A204.1 (cell line): ENCODE data around the gene SHOX.
"Not testable (repeated sequence)": the region's sequence is repeated elsewhere in the genome, so short reads cannot be mapped to it uniquely, and the experiment has no call there.

Experiments used
- FAIRE-seq: peaks from 2 replicates; lab custom pipeline; 2012; peaks lifted over from hg19 to GRCh38; lab: Jason Lieb, UNC

Gene SHOX

GRCh38 chrX:637660-638481, 7.3 kb downstream of the SHOX start:
- FAIRE-seq = no peak

- no peak for FAIRE-seq
These were observed 8.0 kb downstream of the SHOX start for GRCh38 chrX:638482-639131.

DNA sequence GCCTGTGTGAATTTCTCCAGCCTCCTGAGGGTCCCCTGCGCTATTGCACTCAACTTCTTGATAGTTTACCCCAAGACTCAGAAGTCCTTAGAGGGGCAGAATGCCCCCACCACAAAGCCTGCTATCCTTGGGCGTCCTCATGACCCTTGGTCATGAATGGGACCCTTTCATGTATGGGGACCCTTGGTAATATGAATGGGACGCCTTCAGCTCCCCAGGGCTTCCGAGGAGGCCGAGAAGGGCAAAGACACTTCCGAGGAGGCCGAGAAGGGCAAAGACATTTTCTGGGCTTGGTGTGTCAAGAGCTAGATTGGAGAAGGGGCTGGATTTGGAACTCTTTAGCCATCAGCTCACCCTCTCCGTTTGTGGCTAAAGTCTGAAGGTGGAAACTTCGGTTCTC, 8.6 kb downstream of the SHOX start:
- no peak for FAIRE-seq

GRCh38 chrX:640641-641040, 10.1 kb downstream of the SHOX start:
- no peak for FAIRE-seq

- FAIRE-seq = no peak
These were observed 11.3 kb downstream of the SHOX start for GRCh38 chrX:641671-642435.

GRCh38 chrX:642436-643240, 12.0 kb downstream of the SHOX start:
- no peak for FAIRE-seq

GRCh38 chrX:643241-643595, 12.6 kb downstream of the SHOX start:
- FAIRE-seq = no peak

DNA sequence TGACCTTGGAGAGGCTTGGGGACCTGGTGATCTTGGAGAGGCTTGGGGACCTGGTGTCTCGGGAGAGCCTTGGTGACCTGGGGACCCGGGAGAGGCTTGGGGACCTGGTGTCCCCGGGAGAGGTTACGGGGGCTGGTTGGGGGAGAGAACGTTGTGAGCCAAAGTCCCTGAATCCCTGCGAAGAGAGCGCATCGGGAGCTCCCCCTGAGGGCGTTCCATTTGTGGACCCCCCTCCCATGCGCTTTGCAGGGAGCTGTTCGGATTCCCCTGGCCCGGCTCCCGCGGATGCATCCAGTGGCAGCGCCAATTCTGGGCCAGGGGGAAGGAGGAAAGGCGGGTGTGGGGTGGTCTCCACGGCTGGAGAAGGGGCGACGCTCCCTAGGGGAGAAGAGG, 13.3 kb downstream of the SHOX start:
- no peak for FAIRE-seq

DNA sequence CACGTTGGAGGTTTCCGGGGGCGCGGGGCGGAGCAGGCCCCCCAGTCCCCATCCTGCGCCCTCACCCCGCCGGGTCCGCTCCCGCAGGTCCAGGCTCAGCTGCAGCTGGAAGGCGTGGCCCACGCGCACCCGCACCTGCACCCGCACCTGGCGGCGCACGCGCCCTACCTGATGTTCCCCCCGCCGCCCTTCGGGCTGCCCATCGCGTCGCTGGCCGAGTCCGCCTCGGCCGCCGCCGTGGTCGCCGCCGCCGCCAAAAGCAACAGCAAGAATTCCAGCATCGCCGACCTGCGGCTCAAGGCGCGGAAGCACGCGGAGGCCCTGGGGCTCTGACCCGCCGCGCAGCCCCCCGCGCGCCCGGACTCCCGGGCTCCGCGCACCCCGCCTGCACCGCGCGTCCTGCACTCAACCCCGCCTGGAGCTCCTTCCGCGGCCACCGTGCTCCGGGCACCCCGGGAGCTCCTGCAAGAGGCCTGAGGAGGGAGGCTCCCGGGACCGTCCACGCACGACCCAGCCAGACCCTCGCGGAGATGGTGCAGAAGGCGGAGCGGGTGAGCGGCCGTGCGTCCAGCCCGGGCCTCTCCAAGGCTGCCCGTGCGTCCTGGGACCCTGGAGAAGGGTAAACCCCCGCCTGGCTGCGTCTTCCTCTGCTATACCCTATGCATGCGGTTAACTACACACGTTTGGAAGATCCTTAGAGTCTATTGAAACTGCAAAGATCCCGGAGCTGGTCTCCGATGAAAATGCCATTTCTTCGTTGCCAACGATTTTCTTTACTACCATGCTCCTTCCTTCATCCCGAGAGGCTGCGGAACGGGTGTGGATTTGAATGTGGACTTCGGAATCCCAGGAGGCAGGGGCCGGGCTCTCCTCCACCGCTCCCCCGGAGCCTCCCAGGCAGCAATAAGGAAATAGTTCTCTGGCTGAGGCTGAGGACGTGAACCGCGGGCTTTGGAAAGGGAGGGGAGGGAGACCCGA, 14.0 kb downstream of the SHOX start:
- no peak for FAIRE-seq

- no peak for FAIRE-seq
These were observed 15.6 kb downstream of the SHOX start for GRCh38 chrX:646228-646495.

DNA sequence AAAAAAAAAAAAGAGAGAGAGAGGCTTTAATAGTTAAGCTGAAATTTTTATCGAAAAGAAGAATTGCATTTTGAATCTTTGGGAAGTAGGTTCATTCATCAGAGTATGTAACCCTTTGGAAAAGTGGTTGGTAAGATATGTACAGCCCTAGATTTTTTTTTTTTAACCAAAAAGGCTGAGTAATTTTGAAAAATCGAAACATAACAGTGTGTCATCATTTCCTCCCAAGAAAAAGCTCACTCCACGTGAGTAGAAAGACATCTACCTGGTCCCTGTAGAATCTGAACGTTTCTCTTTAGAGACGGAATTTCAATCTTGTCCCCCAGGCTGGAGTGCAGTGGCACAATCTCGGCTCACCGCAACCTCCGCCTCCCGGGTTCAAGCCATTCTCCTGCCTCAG, 16.2 kb downstream of the SHOX start:
- no peak for FAIRE-seq

DNA sequence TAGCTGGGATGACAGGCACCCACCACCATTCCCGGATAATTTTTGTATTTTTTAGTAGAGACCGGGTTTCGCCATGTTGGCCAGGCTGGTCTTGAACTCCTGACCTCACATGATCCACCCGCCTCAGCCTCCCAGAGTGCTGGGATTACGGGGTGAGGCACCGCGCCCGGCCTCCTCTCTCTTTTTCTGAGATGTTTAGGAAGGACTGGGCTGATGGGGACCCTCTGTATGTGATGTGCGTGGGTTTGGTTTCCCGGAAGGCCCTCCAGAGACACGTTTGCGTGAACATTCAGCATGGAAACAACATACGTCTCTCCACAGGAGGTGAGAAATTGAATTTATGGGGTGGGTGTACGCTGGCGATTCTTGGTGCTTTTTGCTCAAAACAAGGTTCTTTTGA, 18.6 kb downstream of the SHOX start:
- no peak for FAIRE-seq

DNA sequence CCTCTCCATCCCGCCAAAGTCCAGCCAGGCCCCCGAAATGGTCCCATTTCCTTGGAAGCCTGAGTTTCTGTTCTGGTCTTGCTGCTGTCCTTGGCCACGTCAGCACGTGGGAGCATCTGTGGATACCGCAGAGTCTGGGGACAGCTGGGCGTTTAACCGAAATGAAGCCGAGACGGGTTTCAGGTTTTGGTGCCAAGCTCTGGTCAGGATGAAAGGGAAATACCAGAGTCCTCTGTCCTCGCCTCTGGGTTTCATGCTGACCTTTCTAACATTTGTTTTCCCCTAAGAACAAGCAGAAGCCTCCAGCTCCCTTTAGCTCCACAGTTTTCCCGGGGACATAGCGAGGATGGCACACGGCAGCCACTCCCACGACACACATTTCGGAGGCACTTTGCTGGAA, 19.7 kb downstream of the SHOX start:
- FAIRE-seq = no peak

- FAIRE-seq = no peak
These were observed 20.2 kb downstream of the SHOX start for GRCh38 chrX:650811-651210.

DNA sequence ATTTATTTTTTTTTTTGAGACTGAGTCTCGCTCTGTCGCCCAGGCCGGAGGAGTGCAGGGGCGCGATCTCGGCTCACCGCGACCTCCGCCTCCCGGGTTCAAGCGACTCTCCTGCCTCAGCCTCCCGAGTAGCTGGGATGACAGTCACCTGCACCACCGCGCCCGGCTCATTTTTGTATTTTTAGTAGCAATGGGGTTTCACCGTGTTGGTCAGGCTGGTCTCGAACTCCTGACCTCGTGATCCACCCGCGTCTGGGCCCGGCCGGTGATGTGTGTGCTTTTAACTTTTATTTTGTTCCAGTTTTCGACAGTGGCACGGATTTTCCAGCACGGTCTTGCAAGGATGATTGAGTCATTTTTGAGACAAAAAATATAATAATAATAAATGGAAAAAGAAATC, 21.3 kb downstream of the SHOX start:
- FAIRE-seq = not testable (repeated sequence)

DNA sequence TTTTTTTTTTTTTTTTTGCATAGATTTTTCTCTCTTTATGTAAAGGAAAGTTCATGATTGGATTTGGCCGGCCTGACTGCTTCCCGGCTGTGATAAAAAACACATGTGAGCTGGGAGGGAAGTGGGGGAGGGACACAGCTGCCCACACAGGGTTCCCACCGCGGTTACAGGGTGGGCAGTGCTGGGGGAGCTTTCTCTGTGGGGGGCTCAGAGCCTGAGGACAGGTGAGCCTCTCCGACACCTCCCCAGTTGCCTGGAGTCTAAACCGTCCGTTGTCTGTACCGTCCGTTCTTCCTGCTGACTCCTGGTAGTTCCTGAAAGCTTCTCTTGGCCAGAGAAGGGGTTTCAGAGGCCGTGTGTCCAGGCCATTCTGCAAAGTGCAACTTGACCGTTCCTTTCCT, 21.8 kb downstream of the SHOX start:
- FAIRE-seq = no peak

GRCh38 chrX:653306-653705, 22.7 kb downstream of the SHOX start:
- no peak for FAIRE-seq

DNA sequence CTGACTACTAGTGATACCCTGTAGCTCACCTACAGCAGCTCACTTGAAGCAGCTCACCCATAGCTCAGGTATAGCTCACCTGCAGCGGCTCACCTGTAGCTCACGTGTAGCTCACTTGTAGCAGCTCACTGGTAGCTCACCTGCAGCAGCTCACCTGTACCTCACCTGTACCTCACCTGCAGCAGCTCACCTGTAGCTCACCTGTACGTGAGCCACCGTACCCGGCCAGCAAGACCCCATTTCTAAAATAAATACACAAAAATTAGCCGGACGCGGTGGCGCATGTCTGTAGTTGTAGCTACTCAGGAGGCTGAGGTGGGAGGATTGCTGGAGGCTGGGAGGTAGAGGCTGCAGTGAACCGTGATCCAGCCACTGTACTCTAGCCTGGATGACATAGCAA, 30.6 kb downstream of the SHOX start:
- FAIRE-seq = no peak

DNA sequence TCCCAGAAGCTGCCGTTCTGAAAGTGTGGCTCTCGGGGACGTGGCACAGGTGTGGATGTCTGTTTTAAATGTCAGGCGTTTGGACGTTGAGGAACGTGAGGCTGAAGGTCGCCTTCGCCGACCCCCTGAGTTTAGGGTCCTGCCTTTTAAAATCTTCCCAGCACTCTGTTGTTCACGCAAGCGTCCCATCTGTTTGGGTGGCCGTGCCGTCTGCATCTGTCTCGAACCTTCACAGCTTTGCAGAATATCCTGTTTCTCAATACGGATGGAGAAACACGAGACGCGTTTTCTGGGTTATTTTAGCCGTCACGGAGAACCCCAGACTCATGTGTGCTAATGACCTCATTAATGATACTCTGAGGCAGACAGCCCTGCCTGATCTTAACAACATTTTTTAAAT, 31.5 kb downstream of the SHOX start:
- FAIRE-seq = no peak

GRCh38 chrX:663841-664240, 33.2 kb downstream of the SHOX start:
- FAIRE-seq = no peak
